Neural progenitor cell (in vitro differentiated cells): ENCODE data around the gene BPIFB2.

Experiments used
- EZH2 ChIP-seq: fragments of 200-600 bp; sonication (generic); IDR thresholded peaks from 2 replicates; pipeline ENCODE4 v1.6.1; 2017; ENCODE audit warnings: antibody characterized with exemption, mild to moderate bottlenecking, moderate library complexity
- TF ChIP-seq, protein P1 (sequence below): fragments of 200-600 bp; sonication (generic); IDR thresholded peaks from 2 replicates; pipeline ENCODE4 v1.5.1; 2017; ENCODE audit warnings: antibody characterized with exemption, mild to moderate bottlenecking

DNA sequence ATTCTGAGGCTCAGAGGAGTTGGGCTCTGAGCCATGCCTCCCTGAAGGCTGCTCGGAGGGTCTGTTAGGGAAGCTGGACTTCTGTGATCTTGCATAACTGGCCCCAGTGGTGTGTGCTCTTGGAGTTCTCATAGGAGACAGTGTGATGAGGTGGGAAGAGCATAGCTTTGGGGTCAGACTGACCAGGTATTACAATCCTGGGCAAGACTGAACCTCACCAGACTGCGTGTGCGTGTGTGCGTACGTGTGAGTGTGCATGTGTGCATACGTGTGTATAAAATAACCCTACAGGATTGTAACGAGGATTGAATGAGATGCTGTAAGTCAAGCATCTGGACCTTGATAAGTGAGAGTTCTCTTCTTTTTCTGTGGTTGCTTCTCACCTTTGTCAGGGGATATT is 10.0 kb downstream of the BPIFB2 start:
- TF ChIP-seq, protein P1, sequence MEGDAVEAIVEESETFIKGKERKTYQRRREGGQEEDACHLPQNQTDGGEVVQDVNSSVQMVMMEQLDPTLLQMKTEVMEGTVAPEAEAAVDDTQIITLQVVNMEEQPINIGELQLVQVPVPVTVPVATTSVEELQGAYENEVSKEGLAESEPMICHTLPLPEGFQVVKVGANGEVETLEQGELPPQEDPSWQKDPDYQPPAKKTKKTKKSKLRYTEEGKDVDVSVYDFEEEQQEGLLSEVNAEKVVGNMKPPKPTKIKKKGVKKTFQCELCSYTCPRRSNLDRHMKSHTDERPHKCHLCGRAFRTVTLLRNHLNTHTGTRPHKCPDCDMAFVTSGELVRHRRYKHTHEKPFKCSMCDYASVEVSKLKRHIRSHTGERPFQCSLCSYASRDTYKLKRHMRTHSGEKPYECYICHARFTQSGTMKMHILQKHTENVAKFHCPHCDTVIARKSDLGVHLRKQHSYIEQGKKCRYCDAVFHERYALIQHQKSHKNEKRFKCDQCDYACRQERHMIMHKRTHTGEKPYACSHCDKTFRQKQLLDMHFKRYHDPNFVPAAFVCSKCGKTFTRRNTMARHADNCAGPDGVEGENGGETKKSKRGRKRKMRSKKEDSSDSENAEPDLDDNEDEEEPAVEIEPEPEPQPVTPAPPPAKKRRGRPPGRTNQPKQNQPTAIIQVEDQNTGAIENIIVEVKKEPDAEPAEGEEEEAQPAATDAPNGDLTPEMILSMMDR = no peak
- TF ChIP-seq EZH2 = no peak
